ENCODE data around the gene GLO1. TPM values are rescaled to one million over a fixed set of nuclear protein-coding genes. Genes with fewer than 3 reads are reported as not detected.

The GLO1 gene
- polyA plus RNA-seq, 3 donors, result 11.4 to 68.6 (median 62.6) TPM

DNA sequence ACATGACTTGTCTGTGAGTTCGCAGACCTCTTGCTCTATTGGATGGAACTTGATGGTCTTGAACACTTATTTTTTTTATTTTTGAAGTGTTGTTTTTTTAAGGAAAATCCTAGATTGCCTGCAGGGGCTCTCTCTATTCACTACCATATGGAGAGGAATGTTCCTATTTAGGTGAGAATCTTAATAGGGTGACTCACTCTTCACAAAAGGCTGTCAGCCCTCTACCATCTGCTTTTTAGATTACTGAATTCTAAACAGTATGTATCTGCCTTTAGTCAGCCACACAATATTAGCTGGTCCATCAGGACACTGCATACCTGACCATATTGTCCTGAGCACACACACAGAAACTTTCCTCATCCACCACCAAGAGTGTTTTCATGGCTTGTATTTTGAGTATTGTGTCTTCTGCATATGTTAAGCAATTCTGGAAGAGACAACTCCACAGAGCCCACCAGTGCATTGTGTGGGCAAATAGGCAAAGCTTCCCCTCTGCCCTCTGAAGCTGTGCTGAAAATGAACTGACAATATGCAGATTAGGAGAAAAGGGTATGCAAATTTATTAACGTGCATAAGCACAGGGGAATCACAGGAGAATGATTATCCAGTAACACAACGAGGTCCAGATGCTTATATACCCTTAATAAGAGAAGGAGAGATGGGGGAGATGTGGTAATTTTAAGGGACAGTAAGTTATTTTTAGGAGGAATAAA lies 56.6 kb downstream of the GLO1 start:
- Mint-ChIP-seq H3K9me3 (peaks cover 0 to 1% (median 0%) of the 10 kb centered on the region in 7 donors), H3K4me3 (no peak overlapping the region), H3K36me3 (peaks cover 0 to 1% of the 10 kb centered on the region in 2 donors), H3K4me1 (peaks cover 2% of the 10 kb centered on the region), H3K27me3 (ENCODE audit: low read depth in 3 of 3) (no peaks in the 10 kb centered on the region), H3K27ac (no peak overlapping the region)
- no peaks in the 10 kb centered on the region for H3K36me3 ChIP-seq (replicated peaks in 1 of 2; ENCODE audit: control insufficient read depth in 1 of 2, insufficient read depth in 2 of 2, low read length in 2 of 2)
- H3K27me3 ChIP-seq (ENCODE audit: control insufficient read depth in 2 of 2, insufficient read depth in 2 of 2, low read length in 2 of 2), result no peaks in the 10 kb centered on the region
- no peaks in the 10 kb centered on the region for H3K9me3 ChIP-seq (replicated peaks in 1 of 2; ENCODE audit: control insufficient read depth in 1 of 2, insufficient read depth in 1 of 2, low read length in 2 of 2)
- TF ChIP-seq, protein P1, sequence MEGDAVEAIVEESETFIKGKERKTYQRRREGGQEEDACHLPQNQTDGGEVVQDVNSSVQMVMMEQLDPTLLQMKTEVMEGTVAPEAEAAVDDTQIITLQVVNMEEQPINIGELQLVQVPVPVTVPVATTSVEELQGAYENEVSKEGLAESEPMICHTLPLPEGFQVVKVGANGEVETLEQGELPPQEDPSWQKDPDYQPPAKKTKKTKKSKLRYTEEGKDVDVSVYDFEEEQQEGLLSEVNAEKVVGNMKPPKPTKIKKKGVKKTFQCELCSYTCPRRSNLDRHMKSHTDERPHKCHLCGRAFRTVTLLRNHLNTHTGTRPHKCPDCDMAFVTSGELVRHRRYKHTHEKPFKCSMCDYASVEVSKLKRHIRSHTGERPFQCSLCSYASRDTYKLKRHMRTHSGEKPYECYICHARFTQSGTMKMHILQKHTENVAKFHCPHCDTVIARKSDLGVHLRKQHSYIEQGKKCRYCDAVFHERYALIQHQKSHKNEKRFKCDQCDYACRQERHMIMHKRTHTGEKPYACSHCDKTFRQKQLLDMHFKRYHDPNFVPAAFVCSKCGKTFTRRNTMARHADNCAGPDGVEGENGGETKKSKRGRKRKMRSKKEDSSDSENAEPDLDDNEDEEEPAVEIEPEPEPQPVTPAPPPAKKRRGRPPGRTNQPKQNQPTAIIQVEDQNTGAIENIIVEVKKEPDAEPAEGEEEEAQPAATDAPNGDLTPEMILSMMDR (IDR thresholded peaks at IDR 0.05), result no peak
- DNase-seq, result no peak
- no peaks in the 10 kb centered on the region for H3K4me1 ChIP-seq (ENCODE audit: control insufficient read depth in 1 of 2, insufficient read depth in 2 of 2, low read length in 2 of 2)
- H3K4me3 ChIP-seq (replicated peaks in 1 of 3; ENCODE audit: low read depth in 2 of 3, low read length in 3 of 3), result no peak overlapping the region
- no peaks in the 10 kb centered on the region for H3K79me2 ChIP-seq (ENCODE audit: insufficient read depth, low read length)
- intact Hi-C loops (cut with micrococcal nuclease), result no loop called here
- H3K9ac ChIP-seq (ENCODE audit: insufficient read depth, low read length, poor library complexity, severe bottlenecking), result no peak overlapping the region
- 100% methylated on average over 2 of the region's 3 CpGs for WGBS (ENCODE audit: insufficient coverage)
- no peak overlapping the region for H2AFZ ChIP-seq (ENCODE audit: insufficient read depth, low read depth, low read length, poor library complexity, severe bottlenecking)
- H3K27ac ChIP-seq (ENCODE audit: low read depth in 1 of 2, low read length in 2 of 2), result no peak overlapping the region
- no peaks in the 10 kb centered on the region for H4K20me1 ChIP-seq (ENCODE audit: insufficient read depth, low read length)
- H3K4me2 ChIP-seq (replicated peaks; ENCODE audit: extremely low read depth, low read length, poor library complexity, severe bottlenecking), result no peak overlapping the region

DNA sequence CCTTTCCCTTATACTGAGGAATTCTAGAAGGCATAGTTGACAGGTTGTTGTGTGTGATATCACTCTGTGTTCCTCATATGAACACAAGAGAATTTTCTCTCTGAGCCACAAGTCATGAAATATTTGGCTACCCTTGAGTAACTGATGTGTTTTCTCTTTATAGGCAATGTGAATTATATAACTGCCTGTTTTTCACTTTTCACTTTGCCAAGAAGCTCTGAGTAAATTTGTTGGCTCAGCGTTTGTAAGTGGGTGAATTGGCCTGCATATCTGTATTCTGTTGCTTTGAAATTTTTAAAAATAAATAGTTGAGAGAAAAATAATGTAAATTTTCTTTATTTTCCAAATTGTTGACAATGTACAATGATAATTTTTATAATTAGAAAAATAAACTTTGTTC lies 58.0 kb downstream of the GLO1 start:
- Histone ChIP-seq H4K20me1 (ENCODE audit: insufficient read depth, low read length) (no peaks in the 10 kb centered on the region), H3K79me2 (ENCODE audit: insufficient read depth, low read length) (no peaks in the 10 kb centered on the region), H3K9me3 (replicated peaks in 1 of 2; ENCODE audit: control insufficient read depth in 1 of 2, insufficient read depth in 1 of 2, low read length in 2 of 2) (no peaks in the 10 kb centered on the region), H3K4me1 (ENCODE audit: control insufficient read depth in 1 of 2, insufficient read depth in 2 of 2, low read length in 2 of 2) (peaks cover 8 to 11% of the 10 kb centered on the region in 2 donors), H3K36me3 (replicated peaks in 1 of 2; ENCODE audit: control insufficient read depth in 1 of 2, insufficient read depth in 2 of 2, low read length in 2 of 2) (no peaks in the 10 kb centered on the region), H3K4me3 (replicated peaks in 1 of 3; ENCODE audit: low read depth in 2 of 3, low read length in 3 of 3) (no peak overlapping the region), H3K4me2 (replicated peaks; ENCODE audit: extremely low read depth, low read length, poor library complexity, severe bottlenecking) (no peak overlapping the region), H2AFZ (ENCODE audit: insufficient read depth, low read depth, low read length, poor library complexity, severe bottlenecking) (no peak overlapping the region), H3K27ac (ENCODE audit: low read depth in 1 of 2, low read length in 2 of 2) (no peak overlapping the region), H3K9ac (ENCODE audit: insufficient read depth, low read length, poor library complexity, severe bottlenecking) (no peak overlapping the region), H3K27me3 (ENCODE audit: control insufficient read depth in 2 of 2, insufficient read depth in 2 of 2, low read length in 2 of 2) (no peaks in the 10 kb centered on the region)
- intact Hi-C loops (cut with micrococcal nuclease), result loop anchor here (5.0 kb wide), 1 partner anchor 57 kb away; the partner anchor contains the start of gene GLO1 (in 2 of the 2)
- H3K4me3 Mint-ChIP-seq, result no peak overlapping the region
- DNase-seq, result no peak
- H3K27me3 Mint-ChIP-seq (ENCODE audit: low read depth in 3 of 3), result no peaks in the 10 kb centered on the region
- no peaks in the 10 kb centered on the region for H3K9me3 Mint-ChIP-seq
- H3K36me3 Mint-ChIP-seq, result no peaks in the 10 kb centered on the region
- H3K4me1 Mint-ChIP-seq, result peaks cover 9% of the 10 kb centered on the region
- TF ChIP-seq, protein P1 (IDR thresholded peaks at IDR 0.05), result no peak
- no CpG with 5 or more reads among the region's 1 CpG for WGBS (ENCODE audit: insufficient coverage)
- H3K27ac Mint-ChIP-seq, result no peak overlapping the region

Measured in CD14-positive monocyte (primary cell).